ENCODE results near the gene CALU. TPM values are rescaled to one million over a fixed set of nuclear protein-coding genes. Genes with fewer than 3 reads are reported as not detected.

The CALU gene
- total and polyA plus RNA-seq, 2 experiments from 2014 or later, result 1,589 to 1,706 TPM

- Histone ChIP-seq H3K4me1 (ENCODE audit: insufficient read depth) (peaks cover 4% of the 10 kb centered on the region; the same call in 1 of the 2 replicates), H4K20me1 (ENCODE audit: insufficient read depth) (no peaks in the 10 kb centered on the region), H3F3A (ENCODE audit: insufficient read depth) (no peaks in the 10 kb centered on the region; the same call in 1 of the 2 replicates), H3K4me3 (no peak overlapping the region), H3K4me2 (ENCODE audit: unreplicated experiment) (no peak overlapping the region), H3K79me2 (ENCODE audit: insufficient read depth) (no peaks in the 10 kb centered on the region), H2AFZ (no peak overlapping the region), H3K9me3 (ENCODE audit: low read depth) (no peaks in the 10 kb centered on the region), H3K9ac (no peak overlapping the region), H3K27ac (no peak overlapping the region), H3K27me3 (replicated peaks; ENCODE audit: insufficient read depth) (no peaks in the 10 kb centered on the region), H3K9me2 (ENCODE audit: insufficient read depth) (no peaks in the 10 kb centered on the region), H3K36me3 (ENCODE audit: low read depth) (peaks cover 9% of the 10 kb centered on the region; the same call in 1 of the 2 replicates)
- WGBS, 2 experiments (ENCODE audit: low coverage in 1 of 2, low lambda C conversion rate in 2 of 2, missing lambda C conversion rate in 2 of 2), result 89% methylated on average over 5 of the region's 5 CpGs
- TF ChIP-seq EZH2phosphoT487 (IDR thresholded peaks at IDR 0.05; ENCODE audit: insufficient read depth, low read depth) (no peak), EZH2 (IDR thresholded peaks at IDR 0.05; ENCODE audit: insufficient read depth, poor library complexity, severe bottlenecking) (no peak)
- in situ Hi-C loops (cut with MboI), result no loop called here
- DNase-seq, result no peak
Observed at GRCh38 chr7:128805225-128805624, 66.1 kb downstream of the CALU start.

GRCh38 chr7:128807191-128807590 lies 68.0 kb downstream of the CALU start:
- Histone ChIP-seq H3K36me3 (ENCODE audit: low read depth) (peaks cover 9% of the 10 kb centered on the region; the same call in 1 of the 2 replicates), H4K20me1 (ENCODE audit: insufficient read depth) (no peaks in the 10 kb centered on the region)
- 93 to 95% methylated on average over 8 of the region's 8 CpGs for WGBS, 2 experiments (ENCODE audit: low coverage in 1 of 2, low lambda C conversion rate in 2 of 2, missing lambda C conversion rate in 2 of 2)

GRCh38 chr7:128809363-128809762 lies 70.2 kb downstream of the CALU start:
- H3F3A ChIP-seq (ENCODE audit: insufficient read depth), result no peaks in the 10 kb centered on the region
- no peak overlapping the region for H3K4me3 ChIP-seq
- no peak overlapping the region for H3K27ac ChIP-seq
- no peak overlapping the region for H3K9ac ChIP-seq
- H3K36me3 ChIP-seq (ENCODE audit: low read depth), result peaks cover 9% of the 10 kb centered on the region; the same call in 1 of the 2 replicates
- in situ Hi-C loops (cut with MboI), result no loop called here
- H3K9me3 ChIP-seq (ENCODE audit: low read depth), result no peaks in the 10 kb centered on the region
- no peak for TF ChIP-seq EZH2 (IDR thresholded peaks at IDR 0.05; ENCODE audit: insufficient read depth, poor library complexity, severe bottlenecking)
- TF ChIP-seq EZH2phosphoT487 (IDR thresholded peaks at IDR 0.05; ENCODE audit: insufficient read depth, low read depth), result no peak
- no peaks in the 10 kb centered on the region for H4K20me1 ChIP-seq (ENCODE audit: insufficient read depth)
- H3K27me3 ChIP-seq (replicated peaks; ENCODE audit: insufficient read depth), result no peaks in the 10 kb centered on the region
- H2AFZ ChIP-seq, result no peak overlapping the region
- no peak overlapping the region for H3K4me2 ChIP-seq (ENCODE audit: unreplicated experiment)
- H3K9me2 ChIP-seq (ENCODE audit: insufficient read depth), result no peaks in the 10 kb centered on the region
- 98 to 100% methylated on average over 2 to 3 of the region's 3 CpGs for WGBS, 2 experiments (ENCODE audit: low coverage in 1 of 2, low lambda C conversion rate in 2 of 2, missing lambda C conversion rate in 2 of 2)
- H3K4me1 ChIP-seq (ENCODE audit: insufficient read depth), result peaks cover 11% of the 10 kb centered on the region
- no peaks in the 10 kb centered on the region for H3K79me2 ChIP-seq (ENCODE audit: insufficient read depth)
- DNase-seq, result no peak

More at GRCh38 chr7:128807191-128807590, 68.0 kb downstream of the CALU start:
- Histone ChIP-seq H2AFZ (no peak overlapping the region), H3K4me3 (no peak overlapping the region), H3K9me2 (ENCODE audit: insufficient read depth) (no peaks in the 10 kb centered on the region), H3K27me3 (replicated peaks; ENCODE audit: insufficient read depth) (no peaks in the 10 kb centered on the region), H3F3A (ENCODE audit: insufficient read depth) (no peaks in the 10 kb centered on the region; the same call in 1 of the 2 replicates), H3K27ac (no peak overlapping the region), H3K79me2 (ENCODE audit: insufficient read depth) (no peaks in the 10 kb centered on the region), H3K9ac (no peak overlapping the region), H3K9me3 (ENCODE audit: low read depth) (no peaks in the 10 kb centered on the region), H3K4me2 (ENCODE audit: unreplicated experiment) (no peak overlapping the region), H3K4me1 (ENCODE audit: insufficient read depth) (peaks cover 11% of the 10 kb centered on the region)
- in situ Hi-C loops (cut with MboI), result no loop called here
- no peak for DNase-seq
- TF ChIP-seq EZH2 (IDR thresholded peaks at IDR 0.05; ENCODE audit: insufficient read depth, poor library complexity, severe bottlenecking) (no peak), EZH2phosphoT487 (IDR thresholded peaks at IDR 0.05; ENCODE audit: insufficient read depth, low read depth) (no peak)

GRCh38 chr7:128810473-128810872 lies 71.3 kb downstream of the CALU start:
- no peaks in the 10 kb centered on the region for H3K9me2 ChIP-seq (ENCODE audit: insufficient read depth)
- peak; percentile 66 for DNase-seq
- no peaks in the 10 kb centered on the region for H3K9me3 ChIP-seq (ENCODE audit: low read depth)
- in situ Hi-C loops (cut with MboI), result no loop called here
- no peaks in the 10 kb centered on the region for H4K20me1 ChIP-seq (ENCODE audit: insufficient read depth)
- H3K4me2 ChIP-seq (ENCODE audit: unreplicated experiment), result no peak overlapping the region
- H2AFZ ChIP-seq, result no peak overlapping the region
- WGBS, 2 experiments (ENCODE audit: low coverage in 1 of 2, low lambda C conversion rate in 2 of 2, missing lambda C conversion rate in 2 of 2), result 21 to 34% methylated on average over 2 of the region's 2 CpGs
- no peak for TF ChIP-seq EZH2 (IDR thresholded peaks at IDR 0.05; ENCODE audit: insufficient read depth, poor library complexity, severe bottlenecking)
- no peak for TF ChIP-seq EZH2phosphoT487 (IDR thresholded peaks at IDR 0.05; ENCODE audit: insufficient read depth, low read depth)
- H3F3A ChIP-seq (ENCODE audit: insufficient read depth), result no peaks in the 10 kb centered on the region
- no peaks in the 10 kb centered on the region for H3K79me2 ChIP-seq (ENCODE audit: insufficient read depth)
- peaks cover 2% of the 10 kb centered on the region; the same call in 1 of the 2 replicates for H3K36me3 ChIP-seq (ENCODE audit: low read depth)
- no peak overlapping the region for H3K4me3 ChIP-seq
- no peak overlapping the region for H3K9ac ChIP-seq
- 0 out of 2 replicates have a peak, but pooled peaks cover 3% of the 10 kb centered on the region for H3K27me3 ChIP-seq (replicated peaks; ENCODE audit: insufficient read depth)
- H3K4me1 ChIP-seq (ENCODE audit: insufficient read depth), result peaks cover 11% of the 10 kb centered on the region
- H3K27ac ChIP-seq, result no peak overlapping the region

Data from GM23248 (cell line).